ENCODE data around the gene ENG.

GRCh38 chr9:127883959-127884358 lies 29.5 kb upstream of the ENG start:
- TF ChIP-seq, protein P1, sequence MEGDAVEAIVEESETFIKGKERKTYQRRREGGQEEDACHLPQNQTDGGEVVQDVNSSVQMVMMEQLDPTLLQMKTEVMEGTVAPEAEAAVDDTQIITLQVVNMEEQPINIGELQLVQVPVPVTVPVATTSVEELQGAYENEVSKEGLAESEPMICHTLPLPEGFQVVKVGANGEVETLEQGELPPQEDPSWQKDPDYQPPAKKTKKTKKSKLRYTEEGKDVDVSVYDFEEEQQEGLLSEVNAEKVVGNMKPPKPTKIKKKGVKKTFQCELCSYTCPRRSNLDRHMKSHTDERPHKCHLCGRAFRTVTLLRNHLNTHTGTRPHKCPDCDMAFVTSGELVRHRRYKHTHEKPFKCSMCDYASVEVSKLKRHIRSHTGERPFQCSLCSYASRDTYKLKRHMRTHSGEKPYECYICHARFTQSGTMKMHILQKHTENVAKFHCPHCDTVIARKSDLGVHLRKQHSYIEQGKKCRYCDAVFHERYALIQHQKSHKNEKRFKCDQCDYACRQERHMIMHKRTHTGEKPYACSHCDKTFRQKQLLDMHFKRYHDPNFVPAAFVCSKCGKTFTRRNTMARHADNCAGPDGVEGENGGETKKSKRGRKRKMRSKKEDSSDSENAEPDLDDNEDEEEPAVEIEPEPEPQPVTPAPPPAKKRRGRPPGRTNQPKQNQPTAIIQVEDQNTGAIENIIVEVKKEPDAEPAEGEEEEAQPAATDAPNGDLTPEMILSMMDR (IDR thresholded peaks at IDR 0.05): no peak
- TF ChIP-seq POLR2A (IDR thresholded peaks at IDR 0.05): no peak

All from lower leg skin (tissue), 3 donors.